Skin epidermis (tissue), 12 donors: ENCODE measurements around the gene POLR2M.

Experiments
- H3K27ac ChIP-seq, 21 experiments: fragments of 200-600 bp; sonication (generic) in 11 of 21; one replicate each; pipeline ENCODE4 v1.5.0; 2020; ENCODE audit warnings: mild to moderate bottlenecking in 3 of 21, inconsistent platforms in 2 of 21, moderate library complexity in 2 of 21
- H3K4me3 ChIP-seq, 7 experiments: fragments of 200-600 bp; sonication (generic) in 2 of 7; one replicate each; pipeline ENCODE4 v1.5.0; 2020; ENCODE audit warnings: inconsistent platforms in 2 of 7, mild to moderate bottlenecking in 2 of 7, moderate library complexity in 1 of 7

Gene POLR2M

GRCh38 chr15:57735431-57735830, 28.9 kb downstream of the POLR2M start:
- no peak overlapping the region for H3K27ac ChIP-seq
- no peak overlapping the region for H3K4me3 ChIP-seq

DNA sequence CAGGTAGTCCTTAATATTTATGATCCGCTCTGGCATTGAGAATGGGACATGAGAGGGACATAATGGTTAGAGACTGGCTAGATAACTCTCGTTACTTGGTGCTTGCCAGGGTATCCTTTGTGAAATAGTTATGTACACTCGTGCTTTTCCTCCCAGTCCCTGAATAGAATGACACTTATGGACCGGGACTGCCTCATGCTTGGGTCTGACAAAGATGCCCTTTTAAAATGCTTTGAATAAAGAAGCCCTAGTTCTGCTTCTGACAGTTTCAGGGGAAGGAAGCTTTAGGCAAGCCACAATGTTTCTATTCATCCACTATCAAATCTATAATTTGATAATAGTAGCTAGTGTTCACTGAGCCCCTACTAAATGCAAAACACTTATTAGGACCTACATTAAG, 29.4 kb downstream of the POLR2M start:
- no peak overlapping the region for H3K4me3 ChIP-seq
- no peak overlapping the region for H3K27ac ChIP-seq

GRCh38 chr15:57736591-57736990, 30.1 kb downstream of the POLR2M start:
- H3K4me3 ChIP-seq: no peak overlapping the region
- H3K27ac ChIP-seq: no peak overlapping the region

- H3K27ac ChIP-seq: no peak overlapping the region
- no peak overlapping the region for H3K4me3 ChIP-seq
Observed at GRCh38 chr15:57738734-57739237, 32.3 kb downstream of the POLR2M start.

DNA sequence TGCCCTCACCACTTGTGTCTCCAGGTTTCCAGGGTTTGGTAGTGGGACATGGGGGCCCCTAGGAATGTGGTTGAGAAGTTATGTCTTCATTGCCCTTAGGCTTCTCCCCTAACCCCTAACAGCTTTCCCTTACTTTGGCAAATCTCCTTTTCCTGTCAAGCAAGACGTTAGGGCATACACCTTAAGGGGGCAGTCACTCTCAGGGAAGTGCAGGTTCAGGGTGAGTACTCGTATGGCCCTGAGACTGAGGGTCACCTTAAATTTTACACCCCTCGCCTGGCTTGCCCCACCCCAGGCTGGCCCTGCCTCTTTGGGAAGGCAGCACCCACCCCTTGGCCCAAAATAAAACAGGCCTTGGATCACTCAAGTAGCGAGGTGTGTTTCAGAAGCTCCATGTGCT, 33.5 kb downstream of the POLR2M start:
- Histone ChIP-seq H3K27ac (no peak overlapping the region), H3K4me3 (no peak overlapping the region)

DNA sequence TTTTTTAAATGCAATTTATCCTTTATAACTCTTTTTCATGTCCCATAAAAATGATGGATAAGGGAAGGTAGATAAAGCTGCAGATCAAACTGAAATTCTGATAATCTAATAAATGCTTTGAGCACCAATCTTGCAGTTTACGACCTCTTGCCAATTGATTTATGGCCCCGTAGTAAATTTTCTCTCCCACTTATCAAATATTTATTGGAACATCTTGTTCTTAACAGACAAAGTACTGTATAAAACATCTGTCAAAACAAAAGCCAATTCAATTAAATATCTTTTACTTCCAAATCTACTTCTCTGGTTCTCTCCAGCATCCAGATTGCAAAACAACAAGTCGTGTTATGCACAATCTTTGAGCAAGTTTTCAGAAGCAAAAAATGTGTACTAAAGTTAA, 34.6 kb downstream of the POLR2M start:
- Histone ChIP-seq H3K4me3 (no peak overlapping the region), H3K27ac (no peak overlapping the region)

GRCh38 chr15:57743424-57743823, 36.9 kb downstream of the POLR2M start:
- Histone ChIP-seq H3K4me3 (no peak overlapping the region), H3K27ac (no peak overlapping the region)

DNA sequence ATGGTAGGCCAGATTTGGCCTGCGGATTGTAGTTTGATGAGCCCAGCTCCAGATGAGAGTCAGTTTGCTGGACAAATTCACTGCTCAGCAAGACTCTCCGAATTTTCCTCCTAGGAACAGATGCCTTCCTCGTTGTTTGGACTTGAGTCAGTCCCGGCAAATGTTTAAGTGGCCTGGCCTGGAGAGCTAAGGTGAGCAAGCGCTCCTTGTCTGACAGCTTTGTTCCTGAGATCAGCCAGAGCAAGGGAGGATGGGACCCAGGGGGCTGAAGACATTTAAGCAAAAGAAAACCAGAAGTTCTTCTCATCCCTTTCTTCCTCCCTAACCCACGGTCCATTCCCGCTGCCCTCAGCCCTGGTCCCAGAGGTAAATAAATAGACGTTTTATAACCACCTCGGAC, 40.3 kb downstream of the POLR2M start:
- Histone ChIP-seq H3K4me3 (no peak overlapping the region), H3K27ac (no peak overlapping the region)

DNA sequence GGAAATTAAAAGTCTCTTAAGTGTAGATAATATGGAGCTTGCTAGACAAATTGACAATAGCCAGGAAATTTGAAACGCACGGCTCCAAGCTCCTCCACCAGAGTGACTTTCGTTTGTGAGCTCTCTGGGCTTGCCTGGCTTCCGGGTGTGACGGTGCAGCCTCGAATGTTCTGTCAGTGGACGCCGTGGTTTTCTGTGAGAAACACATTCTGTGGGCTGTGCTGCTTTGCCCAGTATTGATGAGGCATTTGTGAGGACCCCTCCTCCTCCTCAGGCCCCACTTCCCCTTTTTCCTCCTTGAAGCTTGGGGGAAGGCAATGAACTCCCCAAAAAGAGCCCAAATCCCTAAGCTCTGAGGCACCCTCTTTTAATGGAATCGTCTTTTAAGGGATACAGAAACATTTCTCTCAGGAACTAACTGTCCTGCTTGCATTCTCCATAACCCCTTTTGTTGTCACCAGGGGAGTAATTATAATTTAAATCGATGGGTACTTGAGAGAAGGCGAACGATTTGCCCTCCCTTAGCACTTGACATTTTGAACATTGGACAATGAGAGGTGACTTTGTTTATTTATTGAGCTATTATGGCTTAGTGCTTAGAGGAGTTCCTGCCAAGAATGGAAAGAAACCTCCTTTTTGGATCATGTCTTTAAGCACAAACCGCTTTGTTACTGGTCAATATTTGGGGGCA, 40.8 kb downstream of the POLR2M start:
- H3K4me3 ChIP-seq: no peak overlapping the region
- H3K27ac ChIP-seq: no peak overlapping the region

DNA sequence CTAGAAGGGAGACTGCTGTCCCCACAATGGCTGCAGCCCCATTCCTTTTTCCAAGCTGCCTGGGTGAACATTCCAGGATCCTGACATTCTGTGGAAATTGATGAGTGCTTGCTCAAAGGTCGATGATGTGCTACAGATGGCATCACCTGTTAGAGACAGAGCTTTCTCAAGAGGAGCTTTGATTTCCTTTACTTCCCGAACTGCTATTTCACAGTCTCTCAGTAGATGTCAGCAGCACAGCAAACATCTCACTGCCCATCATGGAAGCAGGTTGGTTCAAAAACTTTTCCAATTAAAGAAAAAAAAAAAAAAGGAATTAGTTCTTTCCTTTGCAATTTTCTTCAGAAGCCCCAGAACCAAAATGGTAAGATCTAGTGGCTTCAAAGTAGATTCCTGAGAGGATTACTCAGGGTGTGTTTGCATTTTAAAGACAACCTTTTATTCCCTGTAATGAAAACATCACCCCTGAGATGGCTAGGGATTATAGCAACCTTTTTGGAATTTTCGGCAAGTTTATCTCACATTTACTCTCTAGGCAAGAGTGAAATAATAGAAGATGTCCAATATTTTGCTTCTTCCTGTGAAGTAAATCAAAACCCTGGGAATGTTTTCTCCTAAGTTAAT, 44.8 kb downstream of the POLR2M start:
- Histone ChIP-seq H3K27ac (no peak overlapping the region), H3K4me3 (no peak overlapping the region)

DNA sequence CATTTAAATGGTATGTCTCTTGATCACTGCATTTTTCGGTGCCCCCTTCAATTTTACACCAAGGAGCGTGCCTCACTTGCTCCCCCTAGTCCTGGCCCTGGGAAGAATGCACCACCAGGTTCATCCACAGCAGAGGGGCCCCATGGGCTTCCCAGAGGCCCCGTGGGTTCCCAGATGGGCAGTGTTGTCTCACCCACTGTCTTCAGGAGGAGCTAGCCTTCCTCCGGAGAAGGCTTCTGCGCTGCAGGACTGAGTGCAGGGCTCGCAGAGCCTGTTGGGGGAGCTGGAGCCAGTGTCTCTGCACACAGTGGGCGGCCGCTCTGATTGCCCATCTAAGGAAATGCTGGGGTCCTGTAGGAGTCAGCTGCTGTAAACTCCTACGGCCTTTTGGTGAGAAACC, 45.9 kb downstream of the POLR2M start:
- no peak overlapping the region for H3K4me3 ChIP-seq
- no peak overlapping the region for H3K27ac ChIP-seq

DNA sequence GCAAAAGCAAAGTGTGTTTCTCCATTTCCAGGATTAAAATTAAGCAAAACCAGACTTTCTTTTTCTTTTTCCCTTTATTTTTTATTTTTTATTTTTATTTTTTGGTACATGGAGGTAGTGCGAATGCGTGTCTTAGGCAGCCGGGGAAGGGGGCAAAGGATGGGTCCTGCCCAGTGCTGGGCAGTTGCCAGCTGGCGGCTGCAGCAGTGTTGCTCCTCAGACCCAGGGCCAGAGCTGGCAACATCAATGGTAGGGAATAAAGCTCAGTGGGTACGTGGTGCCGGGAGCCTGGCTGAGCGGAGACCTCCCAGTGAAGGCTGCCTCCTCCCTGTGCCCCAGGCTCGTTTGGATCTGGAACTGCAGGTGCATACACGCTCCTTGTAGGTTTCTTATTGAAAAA, 46.3 kb downstream of the POLR2M start:
- Histone ChIP-seq H3K27ac (no peak overlapping the region), H3K4me3 (no peak overlapping the region)

DNA sequence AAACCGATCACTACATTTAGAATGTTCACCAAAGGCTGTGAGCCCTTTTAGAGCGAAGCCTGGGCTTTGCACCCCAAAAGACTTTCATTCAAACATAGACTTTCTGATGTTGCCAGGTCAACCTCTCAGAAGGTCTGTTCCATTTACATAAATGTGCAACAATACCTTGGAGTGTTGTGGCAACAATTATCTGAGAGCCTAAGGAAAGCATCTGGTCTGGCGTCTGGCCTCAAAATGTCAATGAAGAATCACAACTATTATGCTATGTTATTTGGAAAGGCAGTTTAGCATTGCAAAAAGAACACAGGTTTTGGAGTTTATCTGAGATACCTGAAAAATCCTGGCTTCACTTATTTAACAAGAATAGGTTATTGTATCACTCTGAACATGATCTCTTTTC, 50.0 kb downstream of the POLR2M start:
- Histone ChIP-seq H3K4me3 (no peak overlapping the region), H3K27ac (no peak overlapping the region)

DNA sequence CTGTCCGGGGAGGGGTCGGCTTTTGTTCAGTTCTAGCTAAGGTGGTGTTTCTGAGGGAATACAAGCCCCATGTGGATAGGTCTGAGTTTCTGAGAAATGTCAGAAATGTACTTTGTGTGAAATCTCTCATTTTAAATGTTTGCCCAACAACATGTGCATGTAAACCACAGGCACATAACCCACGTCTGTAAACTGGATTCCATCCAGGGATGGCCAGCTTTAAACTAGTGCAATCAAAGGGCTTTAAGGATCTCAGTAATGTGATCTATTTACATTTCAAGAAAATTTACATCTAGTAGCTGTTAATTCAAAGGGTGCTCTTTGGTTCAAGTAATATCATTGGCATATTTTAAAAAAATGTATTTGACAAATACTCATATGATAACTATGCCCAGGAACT, 52.0 kb downstream of the POLR2M start:
- no peak overlapping the region for H3K27ac ChIP-seq
- no peak overlapping the region for H3K4me3 ChIP-seq

DNA sequence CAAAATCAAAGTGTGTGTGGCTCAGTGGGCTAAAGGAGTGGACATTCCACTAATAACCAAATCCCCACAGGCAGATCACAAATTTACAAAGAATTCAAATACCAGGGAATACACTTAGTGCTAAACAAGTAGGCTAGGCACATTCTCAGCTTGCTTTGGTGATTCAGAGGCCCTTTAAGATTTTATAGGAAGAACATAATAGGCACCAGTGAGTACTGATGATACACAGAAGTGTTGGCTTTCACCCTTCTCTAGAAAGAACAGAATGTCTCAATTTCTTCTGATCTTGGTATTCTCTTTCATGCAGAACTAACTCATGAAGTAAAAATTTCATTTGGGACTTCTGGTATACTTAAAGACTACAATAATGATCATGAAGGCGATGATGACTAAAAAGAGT, 55.0 kb downstream of the POLR2M start:
- no peak overlapping the region for H3K27ac ChIP-seq
- H3K4me3 ChIP-seq: no peak overlapping the region

DNA sequence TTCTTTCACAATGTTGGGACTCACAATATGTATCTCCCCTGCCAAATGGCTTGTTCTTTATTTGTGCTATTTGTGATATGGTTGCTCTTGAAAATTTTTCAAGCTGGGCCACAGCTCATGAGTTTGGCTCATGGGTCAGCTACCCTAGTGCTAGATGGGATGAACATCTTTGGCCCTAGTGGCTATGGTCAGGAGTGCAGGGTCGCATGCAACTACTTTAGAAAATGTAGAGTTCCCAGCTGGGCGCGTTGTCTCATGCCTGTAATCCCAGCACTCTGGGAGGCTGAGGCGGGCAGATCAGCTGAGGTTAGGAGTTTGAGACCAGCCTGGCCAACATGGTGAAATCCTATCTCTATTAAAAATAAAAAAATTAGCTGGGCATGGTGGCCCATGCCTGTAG, 55.8 kb downstream of the POLR2M start:
- H3K4me3 ChIP-seq: no peak overlapping the region
- H3K27ac ChIP-seq: no peak overlapping the region

- no peak overlapping the region for H3K27ac ChIP-seq
- no peak overlapping the region for H3K4me3 ChIP-seq
Observed at GRCh38 chr15:57763176-57763964, 56.9 kb downstream of the POLR2M start.
